PC-9 (cell line): Measurements from ENCODE around the gene RHOD. TPM values are rescaled to one million over a fixed set of nuclear protein-coding genes. Genes with fewer than 3 reads are reported as not detected.

Experiments used
- BruUV-seq: library from RNA; stranded (reverse); fragments of 400-500 nt; replicated peaks from 2 replicates; lab custom pipeline; 2021; lab: Mats Ljungman, UMichigan
- CTCF ChIA-PET: fragments of 300-600 bp; sonication (Branson Sonifier 250); formaldehyde crosslinking; loops from one replicate; lab custom pipeline; 2022; ENCODE audit warnings: antibody characterized with exemption; lab: Charles Lee
- POLR2A ChIA-PET: fragments of 300-600 bp; sonication (Branson Sonifier 250); formaldehyde crosslinking; loops from one replicate; lab custom pipeline; 2022; ENCODE audit warnings: antibody characterized with exemption; ENCODE audit not compliant: unreplicated experiment; lab: Charles Lee
- DNase-seq, 2 experiments: peaks; one replicate each; pipeline versions ENCODE4 v3.0.0 to v3.0.0-alpha.2; 2015 to 2022; ENCODE audit warnings: mixed read lengths in 1 of 2
- H2AFZ ChIP-seq: fragments of 200-600 bp; sonication (generic); 2 replicates; pipeline ENCODE4 v1.8.1; 2017; ENCODE audit warnings: antibody characterized with exemption
- H3F3A ChIP-seq: fragments of 200-600 bp; sonication (generic); 2 replicates; pipeline ENCODE4 v1.8.1; 2017; ENCODE audit warnings: antibody characterized with exemption, mild to moderate bottlenecking, low read depth; ENCODE audit not compliant: insufficient read depth
- H3K27ac ChIP-seq: fragments of 200-600 bp; sonication (generic); 2 replicates; pipeline ENCODE4 v1.6.1; 2016; ENCODE audit warnings: mixed run types
- H3K27me3 ChIP-seq: fragments of 200-600 bp; sonication (generic); 2 replicates; pipeline ENCODE4 v1.6.1; 2016; ENCODE audit warnings: low read depth, mixed run types; ENCODE audit not compliant: insufficient read depth
- H3K36me3 ChIP-seq: fragments of 200-600 bp; sonication (generic); 2 replicates; pipeline ENCODE4 v1.6.1; 2016; ENCODE audit warnings: low read depth, mixed run types
- H3K4me1 ChIP-seq: fragments of 200-600 bp; sonication (generic); replicated peaks from 2 replicates; pipeline ENCODE4 v1.6.1; 2016; ENCODE audit warnings: mixed run types; ENCODE audit not compliant: insufficient read depth
- H3K4me2 ChIP-seq: fragments of 200-600 bp; sonication (generic); 2 replicates; pipeline ENCODE4 v1.6.1; 2017; ENCODE audit warnings: mixed run types
- H3K4me3 ChIP-seq: fragments of 200-600 bp; sonication (generic); 2 replicates; pipeline ENCODE4 v1.6.1; 2016; ENCODE audit warnings: mixed run types
- H3K79me2 ChIP-seq: fragments of 200-600 bp; sonication (generic); 2 replicates; pipeline ENCODE4 v1.6.1; 2017; ENCODE audit warnings: low read depth, mixed run types
- H3K9me2 ChIP-seq: fragments of 200-600 bp; sonication (generic); 2 replicates; pipeline ENCODE4 v1.8.1; 2017; ENCODE audit warnings: mild to moderate bottlenecking; ENCODE audit not compliant: insufficient read depth
- H3K9me3 ChIP-seq: fragments of 200-600 bp; sonication (generic); 2 replicates; pipeline ENCODE4 v1.8.1; 2016; ENCODE audit warnings: low read depth; ENCODE audit not compliant: insufficient read depth
- H4K20me1 ChIP-seq: fragments of 200-600 bp; sonication (generic); 2 replicates; pipeline ENCODE4 v1.8.1; 2017; ENCODE audit not compliant: insufficient read depth
- EZH2 ChIP-seq: fragments of 200-600 bp; sonication (generic); IDR thresholded peaks from 2 replicates; pipeline ENCODE4 v1.8.0; 2017; ENCODE audit warnings: antibody characterized with exemption, low read depth
- intact Hi-C: fragments of 100-400 bp; cut with micrococcal nuclease; formaldehyde crosslinking; loops from one replicate; pipeline ENCODE4 v1.10.0; 2022; ENCODE audit not compliant: unreplicated experiment
- total RNA-seq: library from RNA; stranded (reverse); gene quantifications from 2 replicates; pipeline ENCODE4 v1.2.3, GENCODE V29; 2021
- TF ChIP-seq, protein P1 (sequence below): fragments of 200-600 bp; sonication (generic); conservative IDR thresholded peaks from 2 replicates; pipeline ENCODE4 v1.6.1; 2017; ENCODE audit warnings: mixed run types, antibody characterized with exemption, mild to moderate bottlenecking, moderate library complexity

Gene RHOD
- total RNA-seq, 1 experiment from 2014 or later: 127 TPM

DNA sequence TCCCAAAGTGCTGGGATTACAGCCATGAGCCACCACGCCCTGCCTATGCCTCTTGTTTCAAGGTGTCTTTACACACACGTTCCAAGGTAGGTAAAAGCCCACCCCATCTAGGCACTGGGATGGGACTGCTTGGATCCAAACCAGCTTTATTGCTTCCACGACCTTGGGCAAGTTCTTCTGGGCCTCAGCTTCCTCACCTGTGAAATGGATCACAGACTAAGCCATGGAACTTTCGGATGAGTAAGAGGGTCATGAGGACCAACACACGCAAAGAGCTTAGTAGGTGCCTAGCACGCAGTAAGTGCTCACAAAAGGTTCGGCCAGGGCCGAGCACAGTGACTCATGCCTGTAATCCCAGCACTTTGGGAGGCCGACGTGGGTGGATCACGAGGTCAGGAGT is 15.6 kb downstream of the RHOD start:
- ChIA-PET CTCF (no interaction called here), POLR2A (no interaction called here)
- Histone ChIP-seq H3K4me3 (no peak overlapping the region), H3K27me3 (no peaks in the 10 kb centered on the region), H3F3A (peaks cover 25% of the 10 kb centered on the region), H4K20me1 (no peaks in the 10 kb centered on the region), H3K36me3 (peaks cover 13% of the 10 kb centered on the region; the same call in 1 of the 2 replicates), H3K27ac (no peak overlapping the region), H3K4me2 (no peak overlapping the region), H2AFZ (no peak overlapping the region), H3K9me3 (no peaks in the 10 kb centered on the region), H3K9me2 (no peaks in the 10 kb centered on the region), H3K4me1 (peaks cover 14% of the 10 kb centered on the region), H3K79me2 (no peaks in the 10 kb centered on the region)
- intact Hi-C loops: no loop called here
- BruUV-seq: no TSS peak
- DNase-seq: no peak
- TF ChIP-seq, protein P1, sequence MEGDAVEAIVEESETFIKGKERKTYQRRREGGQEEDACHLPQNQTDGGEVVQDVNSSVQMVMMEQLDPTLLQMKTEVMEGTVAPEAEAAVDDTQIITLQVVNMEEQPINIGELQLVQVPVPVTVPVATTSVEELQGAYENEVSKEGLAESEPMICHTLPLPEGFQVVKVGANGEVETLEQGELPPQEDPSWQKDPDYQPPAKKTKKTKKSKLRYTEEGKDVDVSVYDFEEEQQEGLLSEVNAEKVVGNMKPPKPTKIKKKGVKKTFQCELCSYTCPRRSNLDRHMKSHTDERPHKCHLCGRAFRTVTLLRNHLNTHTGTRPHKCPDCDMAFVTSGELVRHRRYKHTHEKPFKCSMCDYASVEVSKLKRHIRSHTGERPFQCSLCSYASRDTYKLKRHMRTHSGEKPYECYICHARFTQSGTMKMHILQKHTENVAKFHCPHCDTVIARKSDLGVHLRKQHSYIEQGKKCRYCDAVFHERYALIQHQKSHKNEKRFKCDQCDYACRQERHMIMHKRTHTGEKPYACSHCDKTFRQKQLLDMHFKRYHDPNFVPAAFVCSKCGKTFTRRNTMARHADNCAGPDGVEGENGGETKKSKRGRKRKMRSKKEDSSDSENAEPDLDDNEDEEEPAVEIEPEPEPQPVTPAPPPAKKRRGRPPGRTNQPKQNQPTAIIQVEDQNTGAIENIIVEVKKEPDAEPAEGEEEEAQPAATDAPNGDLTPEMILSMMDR: no peak
- no peak for TF ChIP-seq EZH2

DNA sequence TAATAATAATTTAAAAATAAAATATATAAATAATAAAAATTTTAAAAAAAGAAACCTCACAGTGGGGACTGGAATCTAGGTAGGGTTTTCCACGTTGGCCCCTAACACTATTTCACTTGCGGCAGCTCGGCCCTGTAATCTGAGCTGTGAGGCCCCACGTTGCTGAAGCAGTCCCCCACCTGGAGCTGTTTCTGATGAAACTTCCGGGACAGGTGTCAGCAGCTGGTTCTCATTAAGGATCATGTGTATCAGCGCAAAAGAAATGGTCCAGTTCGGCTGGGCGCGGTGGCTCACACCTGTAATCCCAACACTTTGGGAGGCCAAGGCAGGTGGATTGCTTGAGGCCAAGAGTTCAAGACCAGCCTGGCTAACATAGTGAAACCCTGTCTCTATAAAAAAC is 17.3 kb downstream of the RHOD start:
- Histone ChIP-seq H3K4me2 (no peak overlapping the region), H4K20me1 (no peaks in the 10 kb centered on the region), H3K9me3 (no peaks in the 10 kb centered on the region), H3K9me2 (no peaks in the 10 kb centered on the region), H3K4me1 (peaks cover 30% of the 10 kb centered on the region), H3K36me3 (peaks cover 13% of the 10 kb centered on the region; the same call in 1 of the 2 replicates), H3K27ac (no peak overlapping the region), H3K79me2 (no peaks in the 10 kb centered on the region), H2AFZ (no peak overlapping the region), H3K4me3 (no peak overlapping the region), H3F3A (peaks cover 35% of the 10 kb centered on the region), H3K27me3 (no peaks in the 10 kb centered on the region)
- no peak for DNase-seq
- intact Hi-C loops: no loop called here
- ChIA-PET POLR2A (no interaction called here), CTCF (no interaction called here)
- BruUV-seq: no TSS peak
- TF ChIP-seq EZH2: no peak
- TF ChIP-seq, protein P1: no peak

DNA sequence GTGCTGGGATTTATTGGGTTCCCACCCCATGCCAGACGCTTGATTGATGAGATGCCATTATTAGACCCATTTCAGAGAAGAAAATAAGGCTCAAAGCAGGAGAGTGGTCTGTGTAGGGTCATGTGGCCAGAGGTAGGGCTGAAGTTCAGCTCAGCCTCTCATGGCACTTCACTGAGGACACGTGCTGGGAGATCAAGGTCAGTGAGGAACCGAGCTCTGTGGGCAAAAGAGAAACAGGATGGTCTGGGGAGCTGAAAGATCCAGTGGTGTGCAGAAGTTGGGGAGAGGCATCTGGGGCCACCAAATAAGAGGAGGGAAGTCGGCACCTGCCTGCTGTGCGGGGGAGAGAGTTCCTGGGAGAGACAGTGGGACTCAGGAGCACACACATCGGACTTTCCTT is 19.6 kb downstream of the RHOD start:
- CTCF ChIA-PET: interaction anchor here (0.7 kb wide), 1 partner anchor 20 kb away, joined by 4 read pairs; no protein-coding TSS in a partner anchor

More for the DNA sequence above, 19.6 kb downstream of the RHOD start:
- POLR2A ChIA-PET: interaction anchor here (0.6 to 0.7 kb wide), 2 partner anchors 14 to 356 kb away, joined by 3 to 5 read pairs; no protein-coding TSS in a partner anchor
- H3K79me2 ChIP-seq: no peaks in the 10 kb centered on the region; the same call in 1 of the 2 replicates
- DNase-seq: no peak
- H3K36me3 ChIP-seq: peaks cover 13% of the 10 kb centered on the region; the same call in 1 of the 2 replicates
- no TSS peak for BruUV-seq
- no peak overlapping the region for H3K27ac ChIP-seq
- no peaks in the 10 kb centered on the region for H4K20me1 ChIP-seq
- H3F3A ChIP-seq: peaks cover 47% of the 10 kb centered on the region
- no peak overlapping the region for H3K4me2 ChIP-seq
- TF ChIP-seq, protein P1: no peak
- no peak for TF ChIP-seq EZH2
- H3K4me1 ChIP-seq: peaks cover 47% of the 10 kb centered on the region
- intact Hi-C loops: no loop called here
- H3K9me3 ChIP-seq: no peaks in the 10 kb centered on the region
- no peak overlapping the region for H3K4me3 ChIP-seq
- no peaks in the 10 kb centered on the region for H3K27me3 ChIP-seq
- H3K9me2 ChIP-seq: no peaks in the 10 kb centered on the region
- H2AFZ ChIP-seq: no peak overlapping the region
